B cell (primary cell): ENCODE measurements around the gene FOXN3. TPM values are rescaled to one million over a fixed set of nuclear protein-coding genes. Genes with fewer than 3 reads are reported as not detected.

ENCODE experiments used
- ATAC-seq: fragments of 200-7000 bp; cut with Tn5 transposase; one replicate; pipeline ENCODE4 v1.10.0; 2021; ENCODE audit warnings: low read depth, mild to moderate bottlenecking, moderate number of reproducible peaks, moderate library complexity
- CTCF ChIA-PET: fragments of 350-600 bp; sonication (Branson Sonifier 250); formaldehyde crosslinking; loops from one replicate; lab custom pipeline; 2021; ENCODE audit warnings: antibody characterized with exemption, inconsistent platforms; lab: Charles Lee
- POLR2A ChIA-PET: fragments of 350-600 bp; sonication (Branson Sonifier 250); formaldehyde crosslinking; loops from one replicate; lab custom pipeline; 2021; ENCODE audit warnings: antibody characterized with exemption; lab: Charles Lee
- DNase-seq: peaks from one replicate; pipeline ENCODE4 v3.0.0; 2013
- H2AFZ ChIP-seq: 2 replicates; pipeline ENCODE4 v1.6.1; 2012; ENCODE audit warnings: mild to moderate bottlenecking, low read depth, low read length; ENCODE audit not compliant: insufficient read depth, poor library complexity, severe bottlenecking
- H3K27ac ChIP-seq, 2 donors: 1 replicate in 1 of 2; 2 replicates in 1 of 2; pipeline ENCODE4 v1.5.1; 2012 to 2013; ENCODE audit warnings: low read length in 2 of 2, mild to moderate bottlenecking in 2 of 2, moderate library complexity in 1 of 2
- H3K27me3 ChIP-seq, 4 experiments: fragments of 200-600 bp in 1 of 4; sonication (generic) in 1 of 4; replicated peaks in 1 of 4; 1 replicate in 2 of 4; 2 replicates in 2 of 4; pipeline versions ENCODE4 v1.6.1 to v1.7.0; 2013 to 2016; ENCODE audit warnings: low read length in 3 of 4, mild to moderate bottlenecking in 2 of 4, mixed read lengths in 1 of 4, moderate library complexity in 1 of 4; ENCODE audit not compliant: insufficient read depth in 4 of 4, control insufficient read depth in 3 of 4; ENCODE audit errors: control extremely low read depth in 1 of 4
- H3K36me3 ChIP-seq, 2 experiments: replicated peaks in 1 of 2; 1 replicate in 1 of 2; 2 replicates in 1 of 2; pipeline versions ENCODE4 v1.6.1 to v1.7.1; 2013; ENCODE audit warnings: low read length in 1 of 2; ENCODE audit not compliant: insufficient read depth in 2 of 2, control insufficient read depth in 1 of 2; ENCODE audit errors: control extremely low read depth in 1 of 2, extremely low read depth in 1 of 2
- H3K4me1 ChIP-seq, 2 donors: fragments of 200-600 bp in 1 of 2; sonication (generic) in 1 of 2; 1 replicate in 1 of 2; 2 replicates in 1 of 2; pipeline versions ENCODE4 v1.5.1 to v1.6.1; 2013 to 2017; ENCODE audit warnings: low read length in 2 of 2; ENCODE audit not compliant: control insufficient read depth in 2 of 2, insufficient read depth in 2 of 2
- H3K4me2 ChIP-seq: replicated peaks from 2 replicates; pipeline ENCODE3; 2012; ENCODE audit warnings: mild to moderate bottlenecking, low read depth, low read length; ENCODE audit not compliant: poor library complexity, severe bottlenecking
- H3K4me3 ChIP-seq, 5 experiments: fragments of 200-600 bp in 1 of 5; sonication (generic) in 1 of 5; 1 replicate in 3 of 5; 2 replicates in 2 of 5; pipeline versions ENCODE4 v1.5.1 to v1.7.0; 2011 to 2016; ENCODE audit warnings: low read length in 4 of 5, mild to moderate bottlenecking in 4 of 5, low read depth in 2 of 5, control low read depth in 1 of 5, moderate library complexity in 1 of 5; ENCODE audit not compliant: insufficient read depth in 1 of 5; ENCODE audit errors: control extremely low read depth in 1 of 5, extremely low read depth in 1 of 5
- H3K79me2 ChIP-seq: fragments of 200-600 bp; sonication (generic); one replicate; pipeline ENCODE4 v1.6.0; 2016; ENCODE audit warnings: low read length; ENCODE audit not compliant: control insufficient read depth, insufficient read depth
- H3K9ac ChIP-seq: fragments of 200-600 bp; sonication (generic); 2 replicates; pipeline ENCODE4 v1.6.1; 2017; ENCODE audit warnings: mild to moderate bottlenecking, low read length, moderate library complexity
- H3K9me3 ChIP-seq, 3 donors: one replicate each; pipeline versions ENCODE4 v1.6.1 to v1.7.1; 2013; ENCODE audit warnings: low read length in 2 of 3; ENCODE audit not compliant: control insufficient read depth in 2 of 3, insufficient read depth in 1 of 3; ENCODE audit errors: control extremely low read depth in 1 of 3
- H4K20me1 ChIP-seq: 2 replicates; pipeline ENCODE4 v1.6.0; 2012; ENCODE audit warnings: mild to moderate bottlenecking, low read length; ENCODE audit not compliant: insufficient read depth, control insufficient read depth, poor library complexity, severe bottlenecking
- H3K27ac Mint-ChIP-seq: one replicate; pipeline ENCODE4 v1.8.0; 2021; ENCODE audit warnings: mixed read lengths
- H3K27me3 Mint-ChIP-seq: one replicate; pipeline ENCODE4 v1.8.0; 2021; ENCODE audit warnings: mixed read lengths
- H3K4me1 Mint-ChIP-seq: one replicate; pipeline ENCODE4 v1.8.0; 2021; ENCODE audit warnings: mixed read lengths
- H3K4me3 Mint-ChIP-seq: one replicate; pipeline ENCODE4 v1.8.0; 2021; ENCODE audit warnings: mixed read lengths
- H3K9me3 Mint-ChIP-seq: one replicate; pipeline ENCODE4 v1.8.0; 2022; ENCODE audit warnings: mixed read lengths; ENCODE audit not compliant: insufficient read depth
- EZH2 ChIP-seq: IDR thresholded peaks from 2 replicates; pipeline ENCODE4 v1.6.1; 2012; ENCODE audit warnings: borderline replicate concordance, low read depth, mild to moderate bottlenecking, moderate library complexity, low read length; ENCODE audit not compliant: insufficient read depth, poor library complexity, severe bottlenecking
- WGBS: methylation state at CpG from one replicate; pipeline ENCODE4 v1.1.5; 2013; ENCODE audit warnings: missing lambda C conversion rate; ENCODE audit not compliant: insufficient coverage; 5-methylcytosine and 5-hydroxymethylcytosine counted together
- intact Hi-C: fragments of 100-400 bp; cut with micrococcal nuclease; formaldehyde crosslinking; loops from one replicate; pipeline ENCODE4 v1.10.0; 2022
- polyA plus RNA-seq: library from polyadenylated mRNA; depleted of rRNA; stranded (reverse); fragments of >200 nt; gene quantifications from 2 replicates; pipeline ENCODE4 v1.2.3, GENCODE V29; 2012
- total RNA-seq, 2 donors: library from RNA; stranded (reverse); fragments of 120-200 nt in 1 of 2; gene quantifications; 1 replicate in 1 of 2; 2 replicates in 1 of 2; pipeline versions ENCODE4 v1.2.3 to v1.2.4, GENCODE V29; 2013 to 2022
- TF ChIP-seq, protein P1 (sequence below): fragments of 200-600 bp; IDR thresholded peaks from one replicate; pipeline ENCODE4 v1.8.0; 2022; ENCODE audit warnings: antibody characterized with exemption, mild to moderate bottlenecking

The FOXN3 gene
- total and polyA plus RNA-seq, 2 donors (not counting 1 experiment from before 2014, with no cell fraction given) = 80.6 to 98.2 TPM

DNA sequence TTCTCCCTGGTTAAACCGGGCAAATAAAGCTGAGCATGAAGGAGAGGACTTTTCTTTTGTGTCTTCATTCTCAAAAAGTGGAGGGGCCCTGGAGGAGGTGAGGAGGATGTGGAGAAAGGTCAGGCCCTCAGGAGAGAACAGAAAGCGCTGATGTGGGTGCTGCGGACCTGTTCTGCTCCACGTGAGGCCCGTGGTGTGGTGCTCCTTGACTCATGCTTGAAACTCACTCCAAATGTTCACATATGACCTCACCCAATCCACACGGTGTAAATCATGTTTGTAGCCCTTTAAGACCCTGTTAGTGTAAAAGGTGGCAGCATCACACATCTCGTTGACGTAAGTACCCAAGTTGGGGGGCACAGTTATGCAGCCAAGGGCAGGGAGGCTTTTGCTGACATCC is 126.2 kb downstream of the FOXN3 start:
- Histone ChIP-seq H2AFZ (no peak overlapping the region), H3K27ac (no peak overlapping the region)

DNA sequence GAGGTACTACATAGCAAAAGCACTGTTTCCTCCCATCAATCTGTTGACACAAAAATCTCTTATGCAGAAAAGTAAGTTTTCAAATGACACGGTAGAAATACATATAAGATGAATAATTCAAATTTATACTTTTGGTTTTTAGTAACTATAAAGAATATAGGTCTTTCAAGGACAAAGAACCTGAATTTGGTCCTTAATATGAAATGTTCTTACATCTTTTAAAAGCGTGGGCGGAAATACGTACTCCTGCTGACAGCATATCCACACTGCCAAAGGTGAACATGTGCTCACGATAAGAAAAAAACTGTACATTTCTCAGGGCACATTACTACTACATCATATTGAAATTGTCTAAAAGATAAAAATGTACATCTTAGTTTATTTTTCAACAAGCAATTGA is 127.6 kb downstream of the FOXN3 start:
- ChIA-PET CTCF (no interaction called here), POLR2A (no interaction called here)
- H3K79me2 ChIP-seq = peaks cover 96% of the 10 kb centered on the region
- peaks cover 24% of the 10 kb centered on the region for H4K20me1 ChIP-seq
- H3K27me3 Mint-ChIP-seq = no peaks in the 10 kb centered on the region
- H3K9me3 ChIP-seq = no peaks in the 10 kb centered on the region
- WGBS = no CpG with 5 or more reads among the region's 5 CpGs
- H3K4me1 ChIP-seq = peaks cover 0 to 11% of the 10 kb centered on the region in 2 donors
- H3K4me3 Mint-ChIP-seq = no peak overlapping the region
- no peak for ATAC-seq
- no peak overlapping the region for H2AFZ ChIP-seq
- no peak overlapping the region for H3K4me2 ChIP-seq
- H3K36me3 ChIP-seq = peaks cover 0 to 26% of the 10 kb centered on the region in 2 experiments
- TF ChIP-seq EZH2 = no peak
- TF ChIP-seq, protein P1, sequence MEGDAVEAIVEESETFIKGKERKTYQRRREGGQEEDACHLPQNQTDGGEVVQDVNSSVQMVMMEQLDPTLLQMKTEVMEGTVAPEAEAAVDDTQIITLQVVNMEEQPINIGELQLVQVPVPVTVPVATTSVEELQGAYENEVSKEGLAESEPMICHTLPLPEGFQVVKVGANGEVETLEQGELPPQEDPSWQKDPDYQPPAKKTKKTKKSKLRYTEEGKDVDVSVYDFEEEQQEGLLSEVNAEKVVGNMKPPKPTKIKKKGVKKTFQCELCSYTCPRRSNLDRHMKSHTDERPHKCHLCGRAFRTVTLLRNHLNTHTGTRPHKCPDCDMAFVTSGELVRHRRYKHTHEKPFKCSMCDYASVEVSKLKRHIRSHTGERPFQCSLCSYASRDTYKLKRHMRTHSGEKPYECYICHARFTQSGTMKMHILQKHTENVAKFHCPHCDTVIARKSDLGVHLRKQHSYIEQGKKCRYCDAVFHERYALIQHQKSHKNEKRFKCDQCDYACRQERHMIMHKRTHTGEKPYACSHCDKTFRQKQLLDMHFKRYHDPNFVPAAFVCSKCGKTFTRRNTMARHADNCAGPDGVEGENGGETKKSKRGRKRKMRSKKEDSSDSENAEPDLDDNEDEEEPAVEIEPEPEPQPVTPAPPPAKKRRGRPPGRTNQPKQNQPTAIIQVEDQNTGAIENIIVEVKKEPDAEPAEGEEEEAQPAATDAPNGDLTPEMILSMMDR = no peak
- H3K9ac ChIP-seq = no peak overlapping the region
- no peaks in the 10 kb centered on the region for H3K9me3 Mint-ChIP-seq
- no peak for DNase-seq
- no peak overlapping the region for H3K27ac ChIP-seq
- no peaks in the 10 kb centered on the region for H3K27me3 ChIP-seq
- intact Hi-C loops = no loop called here
- no peak overlapping the region for H3K27ac Mint-ChIP-seq
- peaks cover 24% of the 10 kb centered on the region for H3K4me1 Mint-ChIP-seq
- no peak overlapping the region for H3K4me3 ChIP-seq

More for the DNA sequence above, 126.2 kb downstream of the FOXN3 start:
- Histone ChIP-seq H3K27me3 (no peaks in the 10 kb centered on the region), H4K20me1 (peaks cover 30% of the 10 kb centered on the region), H3K4me2 (no peak overlapping the region), H3K4me1 (peaks cover 0 to 11% of the 10 kb centered on the region in 2 donors), H3K9me3 (no peaks in the 10 kb centered on the region), H3K36me3 (peaks cover 0 to 26% of the 10 kb centered on the region in 2 experiments), H3K4me3 (no peak overlapping the region), H3K9ac (no peak overlapping the region), H3K79me2 (peaks cover 96% of the 10 kb centered on the region)
- ATAC-seq (no peak), DNase-seq (no peak)
- Mint-ChIP-seq H3K4me1 (peaks cover 30% of the 10 kb centered on the region), H3K27ac (no peak overlapping the region), H3K9me3 (no peaks in the 10 kb centered on the region), H3K4me3 (no peak overlapping the region), H3K27me3 (no peaks in the 10 kb centered on the region)
- TF ChIP-seq, protein P1 = no peak
- TF ChIP-seq EZH2 = no peak
- CTCF ChIA-PET = no interaction called here
- POLR2A ChIA-PET = no interaction called here
- intact Hi-C loops = no loop called here
- WGBS = 93% methylated on average over 8 of the region's 8 CpGs
